NCI-H446 (cell line): Measurements from ENCODE around the gene LAMTOR2.
"Not testable (repeated sequence)": the region's sequence is repeated elsewhere in the genome, so short reads cannot be mapped to it uniquely, and the experiment has no call there.

Experiments
- DNase-seq, 2 experiments: peaks; one replicate each; lab custom pipeline; 2025; lab: John Stamatoyannopoulos, UW

The LAMTOR2 gene

DNA sequence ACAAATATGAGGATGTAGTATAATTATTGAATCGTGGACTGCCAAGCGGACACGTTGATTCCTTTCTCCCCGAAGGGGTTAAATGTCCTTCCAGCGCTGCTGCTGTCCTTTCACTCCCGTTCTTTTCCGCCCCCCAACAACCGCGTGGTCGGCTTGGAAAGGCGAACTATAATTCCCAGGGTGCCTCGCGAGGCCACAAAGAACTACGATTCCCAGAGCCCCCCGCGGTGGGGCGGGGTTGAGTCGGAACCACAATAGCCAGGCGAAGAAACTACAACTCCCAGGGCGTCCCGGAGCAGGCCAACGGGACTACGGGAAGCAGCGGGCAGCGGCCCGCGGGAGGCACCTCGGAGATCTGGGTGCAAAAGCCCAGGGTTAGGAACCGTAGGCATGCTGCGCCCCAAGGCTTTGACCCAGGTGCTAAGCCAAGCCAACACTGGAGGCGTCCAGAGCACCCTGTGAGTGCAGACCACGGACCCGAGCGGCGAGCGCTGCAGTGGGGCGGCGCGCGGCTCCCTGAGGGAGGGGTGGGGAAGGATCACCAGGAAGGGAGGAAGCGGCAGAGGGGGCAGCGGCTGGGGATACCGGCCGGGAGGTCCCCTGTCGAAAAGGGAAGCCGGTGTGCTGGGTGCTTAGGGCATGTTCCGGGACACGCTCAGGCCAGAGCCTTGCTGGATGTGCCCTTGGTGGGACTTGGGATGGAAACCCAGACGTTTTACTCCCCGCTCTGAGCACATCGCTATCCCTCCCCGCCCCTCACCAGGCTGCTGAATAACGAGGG lies at the start of gene LAMTOR2:
Gene LAMTOR2, plus strand, starts transcription at position 283 of the 781 bp plus-strand sequence. Its CDS starts 108 bp downstream, at position 391.
- DNase-seq: peak; percentile 99

- DNase-seq: no peak
Measured at GRCh38 chr1:156004843-156005584, 49.6 kb upstream of the LAMTOR2 start.

DNA sequence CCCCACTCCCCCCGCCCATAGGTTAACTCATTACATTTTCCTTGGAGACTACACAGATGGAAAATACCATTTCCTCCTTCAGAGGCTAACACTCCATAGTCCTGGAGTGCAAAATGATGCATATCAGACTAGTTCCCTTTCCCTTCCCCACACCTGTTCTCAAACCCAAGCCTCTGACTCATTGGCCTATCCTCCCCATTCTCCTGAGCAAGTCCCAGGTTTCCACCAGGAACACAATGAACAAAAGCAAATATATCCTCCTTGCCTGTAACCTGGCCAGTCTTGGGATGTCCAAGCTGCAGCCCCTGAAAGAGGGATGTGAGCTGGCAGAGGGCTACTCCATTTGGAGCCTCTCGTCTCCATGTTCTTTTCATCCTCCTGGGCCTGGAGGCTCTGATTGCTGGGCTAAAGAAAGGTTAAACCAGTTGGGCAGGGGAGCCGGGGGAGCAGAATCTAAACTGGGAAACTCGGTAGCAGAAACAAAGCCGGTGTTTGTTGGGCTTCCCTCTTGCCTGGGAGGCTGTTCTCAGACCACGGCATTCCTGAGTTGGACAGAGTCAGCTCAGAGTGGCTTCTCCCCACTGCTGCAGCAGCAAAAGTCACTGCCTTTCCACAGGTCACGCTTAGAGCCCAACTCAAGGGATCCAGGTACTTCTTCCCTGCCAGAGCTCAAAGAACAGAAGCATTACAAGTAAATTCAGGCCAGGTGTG lies 47.8 kb upstream of the LAMTOR2 start:
- DNase-seq: no peak

GRCh38 chr1:156009404-156009803 lies 45.2 kb upstream of the LAMTOR2 start:
- DNase-seq: no peak

DNA sequence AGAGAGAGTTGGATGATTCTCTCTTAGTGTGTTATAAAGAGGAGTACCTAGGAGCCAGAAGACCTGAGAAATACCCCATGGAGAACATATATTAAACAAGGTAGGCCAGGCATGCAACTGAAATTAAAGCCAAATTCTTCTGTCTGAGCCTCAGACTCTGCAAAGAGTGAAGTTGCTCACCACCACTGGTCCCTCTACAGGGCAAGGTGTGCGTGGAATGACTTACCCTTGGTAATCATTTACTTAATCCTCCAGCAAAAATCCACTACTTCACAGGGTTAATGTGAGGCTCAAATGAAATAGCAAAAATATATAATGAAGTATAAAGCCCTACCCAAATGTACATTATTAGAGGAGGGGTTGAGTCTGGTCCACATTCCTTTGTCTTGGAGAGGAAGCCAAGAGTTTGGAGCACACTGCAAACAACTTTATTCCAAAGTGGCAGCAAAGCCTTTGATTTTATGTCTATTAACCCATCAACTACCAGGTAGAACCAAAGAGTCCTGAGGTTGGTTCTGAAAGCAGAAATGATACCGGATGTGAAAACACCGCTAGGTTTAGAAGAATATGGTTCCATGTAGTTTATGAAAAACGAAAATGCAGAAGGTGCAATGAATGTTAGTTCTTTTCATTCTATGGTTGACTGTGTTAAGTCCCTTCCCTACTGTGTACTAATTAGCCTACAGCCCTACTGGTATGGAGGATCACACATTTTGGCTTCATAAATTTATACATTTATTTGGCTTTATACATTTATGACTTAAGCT lies 42.3 kb upstream of the LAMTOR2 start:
- no peak for DNase-seq

DNA sequence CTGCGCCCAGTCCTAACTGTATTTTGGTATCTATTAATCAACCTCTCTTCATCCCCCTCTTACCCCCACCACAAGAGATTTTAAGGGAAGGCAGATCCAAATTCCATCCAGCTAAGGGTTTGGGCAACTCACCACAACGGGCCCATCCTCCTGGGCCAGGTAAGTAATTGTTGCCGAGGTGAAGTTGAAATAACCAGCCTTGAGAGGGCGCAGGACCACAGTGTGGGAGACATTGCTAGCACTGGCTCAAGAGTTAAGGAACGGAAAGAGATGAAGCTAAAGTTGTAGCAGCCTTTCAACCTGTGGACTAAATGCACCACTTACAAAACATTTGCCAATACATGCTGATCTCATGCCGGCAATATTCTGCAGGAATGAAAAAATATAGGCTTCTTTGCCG lies 39.8 kb upstream of the LAMTOR2 start:
- DNase-seq: no peak

- no peak for DNase-seq
Measured at GRCh38 chr1:156019946-156020292, 34.7 kb upstream of the LAMTOR2 start.

DNA sequence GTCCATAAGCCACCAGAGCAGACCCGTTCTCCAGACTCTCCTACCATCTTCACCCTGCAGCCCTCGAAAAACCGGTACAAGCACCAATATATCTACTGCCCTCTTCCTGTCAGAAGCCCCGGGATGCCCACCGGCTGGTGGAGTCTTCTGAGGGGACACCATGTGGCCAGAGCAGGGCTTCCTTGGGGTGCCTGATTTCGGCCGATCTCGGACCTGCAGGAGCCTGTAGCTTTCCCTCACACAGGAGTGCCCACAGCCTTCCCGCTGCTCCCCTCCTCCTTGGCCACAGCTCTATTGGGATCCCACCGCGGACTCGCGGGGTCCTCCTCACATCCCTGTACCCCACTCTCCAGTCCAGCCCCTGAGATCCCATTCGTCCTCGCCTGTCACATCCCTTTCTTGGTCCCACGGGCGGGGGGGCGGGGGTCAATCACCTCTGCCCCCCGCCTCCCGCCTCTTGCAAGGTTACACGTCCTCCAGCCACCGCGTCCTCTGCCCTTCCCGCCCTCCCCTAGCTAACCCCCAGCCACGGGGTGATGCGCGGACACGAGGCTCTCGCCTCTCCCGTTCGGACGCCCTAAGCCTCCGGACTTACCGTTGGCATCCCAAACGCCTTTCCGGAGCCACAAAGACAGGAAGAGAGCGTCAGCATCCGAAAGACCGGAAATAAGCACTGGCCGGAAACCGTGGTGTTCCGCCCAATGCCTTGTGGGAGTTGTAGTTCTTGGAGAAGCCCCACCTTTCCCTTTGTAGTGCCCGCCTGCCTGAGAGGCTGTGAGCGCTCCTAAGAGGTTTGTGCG lies 34.1 kb upstream of the LAMTOR2 start, which contains the start of gene SSR2:
Gene SSR2, minus strand, starts transcription at position 659 of the 800 bp plus-strand sequence. CDS start 784 bp downstream, outside the sequence.
- DNase-seq: peak; percentile 94 to 96

DNA sequence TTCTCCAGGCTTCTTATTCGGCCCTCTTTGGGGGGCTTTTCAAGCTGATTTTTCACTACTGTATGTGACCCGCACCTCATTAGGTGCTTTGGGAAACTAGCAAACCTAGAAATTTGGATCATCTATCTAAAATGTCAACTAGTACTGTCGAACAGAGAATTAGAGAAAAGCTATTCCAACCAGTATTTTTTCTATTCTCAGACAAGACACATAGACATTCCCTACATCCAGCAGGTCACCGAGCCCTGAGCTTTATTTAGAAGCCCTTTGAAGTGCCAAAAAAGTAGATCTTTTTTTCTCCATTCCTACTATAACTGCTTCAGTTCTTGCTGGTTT lies 33.5 kb upstream of the LAMTOR2 start:
- no peak for DNase-seq

DNA sequence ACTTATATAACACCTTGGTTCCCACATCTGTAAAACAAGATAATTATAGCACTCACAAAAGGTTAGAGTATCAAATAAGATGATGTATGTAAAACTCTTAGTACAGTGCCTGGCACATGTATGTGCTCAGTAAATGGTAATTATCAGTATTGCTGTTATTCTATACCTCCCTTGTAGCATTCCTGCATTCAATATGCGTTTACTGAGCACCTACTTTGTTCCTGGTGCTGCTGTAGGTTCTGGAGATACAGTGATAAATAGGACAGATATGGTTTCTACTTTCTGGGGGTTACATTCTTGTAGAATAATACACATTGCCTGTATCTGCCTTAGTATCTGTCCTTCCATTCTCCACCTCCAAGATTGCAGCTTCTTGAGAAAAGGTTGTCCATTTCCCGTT lies 32.6 kb upstream of the LAMTOR2 start:
- DNase-seq: no peak

DNA sequence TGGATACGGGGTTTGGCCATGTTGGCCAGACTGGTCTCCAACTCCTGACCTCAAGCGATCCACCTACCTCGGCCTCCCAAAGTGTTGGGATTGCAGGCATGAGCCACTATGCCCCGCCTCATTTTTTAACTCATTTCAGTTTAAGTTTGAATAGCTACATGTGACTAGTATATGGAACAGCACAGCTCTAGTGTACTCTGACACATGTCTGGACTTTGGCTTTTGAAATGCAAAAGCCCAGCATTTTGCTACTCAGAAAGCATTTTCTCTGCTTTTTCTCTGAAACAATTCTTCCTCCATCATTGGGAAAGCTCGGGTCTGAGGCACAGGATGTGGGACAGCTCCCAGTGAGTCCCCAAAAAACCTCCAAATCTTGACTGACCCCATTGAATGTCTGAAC lies 29.8 kb upstream of the LAMTOR2 start:
- no peak for DNase-seq

- no peak for DNase-seq
Measured at GRCh38 chr1:156025876-156026275, 28.7 kb upstream of the LAMTOR2 start.

DNA sequence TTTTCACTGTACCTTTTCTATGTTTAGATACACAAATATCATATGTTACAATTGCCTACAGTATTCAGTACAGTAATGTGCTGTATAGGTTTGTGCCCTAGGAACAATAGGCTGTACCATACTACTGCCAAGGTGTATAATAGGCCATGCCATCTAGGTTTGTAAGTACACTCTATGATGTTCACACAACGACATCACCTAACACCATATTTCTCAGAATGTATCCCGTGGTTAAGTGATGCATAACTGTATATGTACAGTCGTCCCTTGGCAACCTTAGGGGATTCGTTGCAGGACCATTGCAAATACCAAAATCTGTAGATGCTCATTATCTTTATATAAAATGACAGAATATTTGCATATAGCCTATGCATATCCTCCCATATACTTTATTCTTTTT lies 28.0 kb upstream of the LAMTOR2 start:
- no peak for DNase-seq

DNA sequence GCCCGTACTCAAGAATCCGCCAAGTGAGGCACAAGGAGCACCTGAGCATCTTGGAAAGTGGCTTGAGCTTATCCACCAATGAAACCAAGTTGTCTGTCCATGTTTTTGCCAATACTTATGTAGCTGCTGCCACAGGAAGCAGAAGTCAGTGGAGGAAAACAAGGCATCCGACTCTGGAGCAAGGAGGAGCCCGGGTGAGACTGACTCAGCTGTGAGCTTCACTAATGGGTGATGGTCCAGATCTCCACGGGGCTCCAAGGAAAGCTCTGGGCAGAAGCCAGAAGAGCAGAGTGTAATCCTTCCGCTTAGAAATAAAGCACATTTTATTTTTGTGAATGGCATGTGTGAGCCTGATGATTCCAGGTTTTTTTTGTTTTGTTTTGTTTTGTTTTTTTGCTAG lies 21.6 kb upstream of the LAMTOR2 start:
- peak in 1 of 2 experiments; percentile 34 for DNase-seq

- not testable (repeated sequence) for DNase-seq
Measured at GRCh38 chr1:156034991-156035390, 19.6 kb upstream of the LAMTOR2 start.

GRCh38 chr1:156042828-156043227 lies 11.8 kb upstream of the LAMTOR2 start:
- DNase-seq: no peak

- DNase-seq: no peak
Measured at GRCh38 chr1:156045076-156045475, 9.5 kb upstream of the LAMTOR2 start.

DNA sequence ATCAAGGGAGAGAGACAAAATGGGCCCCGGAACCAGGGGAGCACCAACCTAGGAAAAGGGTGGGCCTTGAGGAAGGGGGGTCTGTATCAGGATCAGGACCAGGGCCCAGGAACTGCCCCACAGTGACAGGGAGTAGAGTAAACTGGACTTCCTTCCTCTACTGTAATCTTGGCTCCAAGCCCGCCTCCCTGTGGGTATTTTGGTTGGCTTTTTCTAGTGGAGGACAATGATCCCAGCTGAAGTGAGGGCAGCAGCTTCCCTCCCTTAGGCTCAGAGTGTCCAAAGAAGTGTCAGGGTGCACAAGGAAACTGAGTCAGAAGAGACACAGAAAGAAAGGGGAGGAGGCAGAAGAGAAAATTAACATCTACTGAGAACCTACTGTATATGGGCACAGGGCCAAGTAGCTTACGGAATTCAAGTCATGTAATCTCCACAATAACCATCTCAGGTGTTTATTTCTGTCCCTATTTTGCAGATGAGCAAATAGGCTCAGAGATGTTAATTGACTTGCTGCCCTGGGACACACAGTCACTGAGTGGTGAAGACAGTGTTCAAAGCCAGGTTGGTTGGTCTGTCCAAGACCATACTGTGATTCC lies 5.8 kb upstream of the LAMTOR2 start:
- DNase-seq: no peak

DNA sequence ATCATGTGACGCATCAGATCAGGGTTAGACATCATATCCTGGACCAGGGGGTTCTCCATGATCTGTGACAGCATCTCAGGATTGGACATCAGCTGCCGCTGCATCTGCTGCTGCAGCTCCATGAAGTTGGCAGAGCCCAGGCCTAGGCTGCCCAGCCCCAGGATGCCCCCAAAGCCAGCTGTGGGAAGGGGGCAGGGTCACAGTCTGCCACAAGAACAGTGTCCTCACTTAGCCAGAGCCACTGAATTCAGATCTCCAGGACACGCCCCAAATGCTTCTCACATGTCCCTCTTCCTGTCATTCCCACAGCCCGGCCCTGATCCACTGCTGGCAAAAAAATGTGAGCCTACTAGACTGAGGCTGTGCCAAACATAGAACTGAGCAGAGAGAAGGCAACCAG lies 4.2 kb upstream of the LAMTOR2 start:
- DNase-seq: no peak

DNA sequence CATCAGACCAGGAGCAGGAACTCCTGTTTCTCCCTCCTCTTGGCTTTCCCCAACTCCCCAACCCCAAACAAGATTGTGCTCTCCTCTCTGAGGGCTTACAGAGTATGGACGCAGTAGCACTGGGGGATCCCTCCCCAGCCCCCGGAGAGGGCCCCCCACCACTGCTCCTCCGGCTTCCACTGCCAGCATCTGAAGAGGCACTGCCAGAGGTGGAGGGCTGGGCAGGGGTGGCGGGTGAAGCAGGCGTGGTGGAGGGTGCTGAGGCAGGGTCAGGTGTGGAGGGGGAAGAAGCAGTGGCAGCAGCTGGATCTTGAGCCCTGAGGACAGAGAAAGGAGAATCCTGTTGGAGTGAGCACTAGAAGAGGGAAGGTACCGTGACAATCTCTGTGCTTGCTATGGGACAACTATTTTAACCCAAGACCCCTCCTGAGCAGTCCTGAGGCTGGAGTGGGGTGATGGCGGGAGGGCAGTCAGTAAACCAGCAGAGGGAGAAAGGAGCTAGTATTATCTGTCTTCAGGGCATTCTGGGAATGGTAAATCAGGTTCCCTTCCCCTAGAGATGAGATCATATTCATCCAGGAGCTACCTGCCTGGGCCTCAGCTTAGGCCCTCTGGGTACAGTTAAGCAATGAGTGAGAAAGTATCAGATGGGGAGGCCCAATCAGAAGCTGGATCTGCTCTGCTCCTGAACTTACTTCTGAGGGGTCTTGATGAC lies 3.4 kb upstream of the LAMTOR2 start:
- DNase-seq: no peak
